Measurements from ENCODE around the gene PHACTR3.

Gene PHACTR3

DNA sequence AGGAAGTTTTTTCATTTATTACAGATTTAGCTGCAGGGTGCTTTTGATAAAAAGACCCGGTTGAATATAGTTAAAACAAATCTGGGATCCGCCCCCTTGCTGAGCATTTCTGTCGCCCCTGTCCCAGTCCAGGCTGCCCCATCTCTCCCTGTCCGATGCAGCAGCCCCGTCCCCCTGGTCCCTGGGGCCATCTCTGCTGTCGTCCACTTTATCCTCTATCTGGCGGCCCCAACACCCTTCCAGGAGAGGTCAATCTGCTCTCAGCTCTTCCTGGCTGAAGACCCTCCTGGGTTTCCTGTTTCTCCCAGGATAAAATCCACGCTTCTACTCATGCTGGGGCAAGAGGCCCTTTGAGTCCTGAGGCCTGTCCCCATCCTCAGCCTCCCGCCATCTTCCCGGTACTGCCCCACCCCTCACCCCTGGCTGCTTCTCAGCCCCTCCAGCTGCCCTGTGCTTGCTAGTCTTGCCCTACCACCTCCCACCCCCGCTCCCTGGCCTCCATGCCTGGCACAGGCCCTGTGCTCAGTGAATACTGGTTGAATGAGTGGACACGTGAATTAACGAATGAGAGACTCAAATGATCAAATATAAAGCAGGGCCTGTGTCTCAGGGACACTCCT is 16.0 kb upstream of the PHACTR3 start:
- no peak overlapping the region for H3K4ac ChIP-seq (ENCODE audit: low read depth in 1 of 2, low read length in 2 of 2)
- H2BK120ac ChIP-seq (ENCODE audit: low read depth, low read length), result no peak overlapping the region
- no peak overlapping the region for H3K18ac ChIP-seq (ENCODE audit: low read depth in 1 of 2, low read length in 2 of 2)
- H2BK15ac ChIP-seq (ENCODE audit: low read depth, poor library complexity, severe bottlenecking), result no peak overlapping the region
- no peak overlapping the region for H2AK5ac ChIP-seq (ENCODE audit: low read length, severe bottlenecking)
- H3K36me3 ChIP-seq (ENCODE audit: control insufficient read depth in 1 of 2, insufficient read depth in 2 of 2, low read depth in 1 of 2, low read length in 2 of 2), result no peaks in the 10 kb centered on the region
- no peak overlapping the region for H4K91ac ChIP-seq (ENCODE audit: low read length)
- H3K9ac ChIP-seq (ENCODE audit: low read length), result no peak overlapping the region
- H4K8ac ChIP-seq (ENCODE audit: low read length), result no peak overlapping the region
- H3K4me3 ChIP-seq (ENCODE audit: insufficient read depth in 1 of 2, low read depth in 1 of 2, low read length in 2 of 2), result no peak overlapping the region
- no peak overlapping the region for H3K23ac ChIP-seq (ENCODE audit: low read length in 2 of 2)
- no peak overlapping the region for H3K4me2 ChIP-seq (ENCODE audit: low read length, poor library complexity, severe bottlenecking)
- peaks cover 7% of the 10 kb centered on the region for H3K9me3 ChIP-seq (ENCODE audit: control insufficient read depth, low read length)
- no peak overlapping the region for H3K14ac ChIP-seq (ENCODE audit: low read length in 2 of 2)
- no peaks in the 10 kb centered on the region for H3K4me1 ChIP-seq (ENCODE audit: control insufficient read depth, insufficient read depth, low read depth, low read length)
- H3K27ac ChIP-seq (ENCODE audit: low read length, poor library complexity, severe bottlenecking), result no peak overlapping the region
- peaks cover 0 to 47% of the 10 kb centered on the region in 2 experiments for H3K27me3 ChIP-seq (ENCODE audit: control insufficient read depth in 1 of 2, insufficient read depth in 1 of 2, low read length in 2 of 2)
- H2BK5ac ChIP-seq (ENCODE audit: low read depth, low read length, poor library complexity, severe bottlenecking), result no peak overlapping the region
- DNase-seq, result no peak
- H2BK12ac ChIP-seq (ENCODE audit: low read length in 2 of 2), result no peak overlapping the region
- H2AFZ ChIP-seq (ENCODE audit: low read depth, low read length), result no peak overlapping the region
- WGBS, result 73% methylated on average over 12 of the region's 13 CpGs
- no peaks in the 10 kb centered on the region for H3K79me1 ChIP-seq (replicated peaks; ENCODE audit: low read length, poor library complexity, severe bottlenecking)

DNA sequence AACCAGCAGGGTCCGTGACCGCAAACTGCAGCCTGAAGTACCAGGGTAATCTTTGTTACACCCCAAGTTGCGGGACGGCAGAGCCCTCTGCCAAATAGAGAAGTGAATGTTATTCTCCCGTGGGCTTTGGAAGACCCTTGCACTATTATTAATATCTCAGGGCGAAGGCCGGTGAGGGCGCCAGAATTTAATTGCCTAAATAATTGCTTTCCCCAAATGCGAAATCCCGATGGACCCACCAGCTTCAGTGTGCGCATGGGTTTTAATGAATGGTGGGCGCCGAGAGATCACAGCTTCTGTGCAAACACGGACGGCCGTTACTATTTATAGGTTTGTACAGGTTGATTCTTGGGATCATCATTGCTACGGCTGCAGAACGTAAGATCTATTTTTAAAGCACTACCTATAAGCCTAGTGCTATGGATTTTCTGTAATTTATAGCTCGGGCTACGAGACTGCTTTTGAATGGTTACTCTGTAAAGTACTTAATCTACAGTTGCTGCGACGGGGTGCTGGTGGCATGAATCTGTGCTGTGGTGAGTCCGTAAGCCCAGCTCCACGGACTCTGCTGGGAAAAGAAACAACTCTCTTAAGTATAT is 15.2 kb upstream of the PHACTR3 start:
- no peak overlapping the region for H3K14ac ChIP-seq (ENCODE audit: low read length in 2 of 2)
- H2AK5ac ChIP-seq (ENCODE audit: low read length, severe bottlenecking), result no peak overlapping the region
- H3K4me2 ChIP-seq (ENCODE audit: low read length, poor library complexity, severe bottlenecking), result no peak overlapping the region
- H3K23ac ChIP-seq (ENCODE audit: low read length in 2 of 2), result no peak overlapping the region
- DNase-seq, result no peak
- H3K4ac ChIP-seq (ENCODE audit: low read depth in 1 of 2, low read length in 2 of 2), result no peak overlapping the region
- peaks cover 0 to 47% of the 10 kb centered on the region in 2 experiments for H3K27me3 ChIP-seq (ENCODE audit: control insufficient read depth in 1 of 2, insufficient read depth in 1 of 2, low read length in 2 of 2)
- H4K8ac ChIP-seq (ENCODE audit: low read length), result no peak overlapping the region
- H2BK12ac ChIP-seq (ENCODE audit: low read length in 2 of 2), result no peak overlapping the region
- no peak overlapping the region for H2BK5ac ChIP-seq (ENCODE audit: low read depth, low read length, poor library complexity, severe bottlenecking)
- no peak overlapping the region for H3K4me3 ChIP-seq (ENCODE audit: insufficient read depth in 1 of 2, low read depth in 1 of 2, low read length in 2 of 2)
- no peak overlapping the region for H2BK120ac ChIP-seq (ENCODE audit: low read depth, low read length)
- no peaks in the 10 kb centered on the region for H3K79me1 ChIP-seq (replicated peaks; ENCODE audit: low read length, poor library complexity, severe bottlenecking)
- H2BK15ac ChIP-seq (ENCODE audit: low read depth, poor library complexity, severe bottlenecking), result no peak overlapping the region
- no peaks in the 10 kb centered on the region for H3K36me3 ChIP-seq (ENCODE audit: control insufficient read depth in 1 of 2, insufficient read depth in 2 of 2, low read depth in 1 of 2, low read length in 2 of 2)
- H3K4me1 ChIP-seq (ENCODE audit: control insufficient read depth, insufficient read depth, low read depth, low read length), result no peaks in the 10 kb centered on the region
- no peak overlapping the region for H3K27ac ChIP-seq (ENCODE audit: low read length, poor library complexity, severe bottlenecking)
- H2AFZ ChIP-seq (ENCODE audit: low read depth, low read length), result no peak overlapping the region
- H3K9me3 ChIP-seq (ENCODE audit: control insufficient read depth, low read length), result peaks cover 7% of the 10 kb centered on the region
- 89% methylated on average over 22 of the region's 24 CpGs for WGBS
- no peak overlapping the region for H3K18ac ChIP-seq (ENCODE audit: low read depth in 1 of 2, low read length in 2 of 2)
- H3K9ac ChIP-seq (ENCODE audit: low read length), result no peak overlapping the region
- no peak overlapping the region for H4K91ac ChIP-seq (ENCODE audit: low read length)

DNA sequence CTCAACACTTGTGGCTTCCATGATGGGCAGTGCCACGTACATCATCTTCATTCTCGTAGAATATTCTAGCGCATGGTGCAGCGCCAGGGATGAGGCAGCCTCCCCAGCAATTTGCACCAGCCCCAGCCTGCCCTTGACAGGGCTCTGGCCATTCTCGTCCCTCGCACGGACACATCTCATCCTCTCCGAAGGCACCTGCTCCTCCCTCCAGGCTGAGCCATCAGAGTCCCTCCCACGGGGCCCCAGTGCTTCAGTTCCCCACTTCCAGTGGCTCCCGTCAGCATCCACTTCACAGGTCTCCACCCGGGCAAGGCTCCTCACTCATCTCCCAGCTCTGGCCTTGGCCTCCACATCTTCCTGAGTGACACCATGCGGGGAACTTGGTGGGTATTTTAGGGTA is 13.3 kb upstream of the PHACTR3 start:
- Histone ChIP-seq H3K9me3 (ENCODE audit: control insufficient read depth, low read length) (peaks cover 7% of the 10 kb centered on the region), H3K4me2 (ENCODE audit: low read length, poor library complexity, severe bottlenecking) (no peak overlapping the region), H3K27me3 (ENCODE audit: control insufficient read depth in 1 of 2, insufficient read depth in 1 of 2, low read length in 2 of 2) (peaks cover 0 to 39% of the 10 kb centered on the region in 2 experiments), H4K91ac (ENCODE audit: low read length) (no peak overlapping the region), H2AK5ac (ENCODE audit: low read length, severe bottlenecking) (no peak overlapping the region), H2BK12ac (ENCODE audit: low read length in 2 of 2) (no peak overlapping the region), H2BK120ac (ENCODE audit: low read depth, low read length) (no peak overlapping the region), H3K4me1 (ENCODE audit: control insufficient read depth, insufficient read depth, low read depth, low read length) (no peaks in the 10 kb centered on the region), H3K27ac (ENCODE audit: low read length, poor library complexity, severe bottlenecking) (no peak overlapping the region), H3K14ac (ENCODE audit: low read length in 2 of 2) (no peak overlapping the region), H2BK5ac (ENCODE audit: low read depth, low read length, poor library complexity, severe bottlenecking) (no peak overlapping the region), H4K8ac (ENCODE audit: low read length) (no peak overlapping the region), H2AFZ (ENCODE audit: low read depth, low read length) (no peak overlapping the region), H3K4me3 (ENCODE audit: insufficient read depth in 1 of 2, low read depth in 1 of 2, low read length in 2 of 2) (no peak overlapping the region), H3K4ac (ENCODE audit: low read depth in 1 of 2, low read length in 2 of 2) (no peak overlapping the region), H3K23ac (ENCODE audit: low read length in 2 of 2) (no peak overlapping the region), H3K79me1 (replicated peaks; ENCODE audit: low read length, poor library complexity, severe bottlenecking) (no peaks in the 10 kb centered on the region), H2BK15ac (ENCODE audit: low read depth, poor library complexity, severe bottlenecking) (no peak overlapping the region), H3K18ac (ENCODE audit: low read depth in 1 of 2, low read length in 2 of 2) (no peak overlapping the region), H3K36me3 (ENCODE audit: control insufficient read depth in 1 of 2, insufficient read depth in 2 of 2, low read depth in 1 of 2, low read length in 2 of 2) (no peaks in the 10 kb centered on the region), H3K9ac (ENCODE audit: low read length) (no peak overlapping the region)
- no peak for DNase-seq
- 80% methylated on average over 10 of the region's 12 CpGs for WGBS

- Histone ChIP-seq H3K4ac (ENCODE audit: low read depth in 1 of 2, low read length in 2 of 2) (no peak overlapping the region), H3K4me2 (ENCODE audit: low read length, poor library complexity, severe bottlenecking) (no peak overlapping the region), H2AK5ac (ENCODE audit: low read length, severe bottlenecking) (no peak overlapping the region), H2BK120ac (ENCODE audit: low read depth, low read length) (no peak overlapping the region), H3K36me3 (ENCODE audit: control insufficient read depth in 1 of 2, insufficient read depth in 2 of 2, low read depth in 1 of 2, low read length in 2 of 2) (no peaks in the 10 kb centered on the region), H3K18ac (ENCODE audit: low read depth in 1 of 2, low read length in 2 of 2) (no peak overlapping the region), H2BK15ac (ENCODE audit: low read depth, poor library complexity, severe bottlenecking) (no peak overlapping the region), H4K8ac (ENCODE audit: low read length) (no peak overlapping the region), H3K4me3 (ENCODE audit: insufficient read depth in 1 of 2, low read depth in 1 of 2, low read length in 2 of 2) (no peak overlapping the region), H2BK5ac (ENCODE audit: low read depth, low read length, poor library complexity, severe bottlenecking) (no peak overlapping the region), H3K79me1 (replicated peaks; ENCODE audit: low read length, poor library complexity, severe bottlenecking) (no peaks in the 10 kb centered on the region), H3K27me3 (ENCODE audit: control insufficient read depth in 1 of 2, insufficient read depth in 1 of 2, low read length in 2 of 2) (peaks cover 0 to 76% of the 10 kb centered on the region in 2 experiments), H2AFZ (ENCODE audit: low read depth, low read length) (no peak overlapping the region), H3K9me3 (ENCODE audit: control insufficient read depth, low read length) (no peaks in the 10 kb centered on the region), H2BK12ac (ENCODE audit: low read length in 2 of 2) (no peak overlapping the region), H4K91ac (ENCODE audit: low read length) (no peak overlapping the region), H3K14ac (ENCODE audit: low read length in 2 of 2) (no peak overlapping the region), H3K9ac (ENCODE audit: low read length) (no peak overlapping the region), H3K23ac (ENCODE audit: low read length in 2 of 2) (no peak overlapping the region), H3K27ac (ENCODE audit: low read length, poor library complexity, severe bottlenecking) (no peak overlapping the region), H3K4me1 (ENCODE audit: control insufficient read depth, insufficient read depth, low read depth, low read length) (no peaks in the 10 kb centered on the region)
- WGBS, result 57% methylated on average over 5 of the region's 5 CpGs
- no peak for DNase-seq
Observed at GRCh38 chr20:59596690-59597089, 7.7 kb upstream of the PHACTR3 start.
